Lower leg skin (tissue), 4 donors: Measurements from ENCODE around the gene ZNF32. TPM values are rescaled to one million over a fixed set of nuclear protein-coding genes. Genes with fewer than 3 reads are reported as not detected.

Experiments
- DNase-seq, 2 donors: peaks; one replicate each; pipeline ENCODE4 v3.0.0-alpha.2; 2019; ENCODE audit warnings: low spot score in 2 of 2
- H3K4me3 ChIP-seq: fragments of 200-600 bp; sonication (generic); 2 replicates; pipeline ENCODE4 v1.5.1; 2017; ENCODE audit warnings: mild to moderate bottlenecking, low read depth; ENCODE audit not compliant: poor library complexity, severe bottlenecking
- POLR2A ChIP-seq, 2 donors: fragments of 450-650 bp; IDR thresholded peaks; one replicate each; pipeline ENCODE4 v1.6.1; 2016 to 2017; ENCODE audit warnings: antibody characterized with exemption in 2 of 2, mild to moderate bottlenecking in 1 of 2, moderate library complexity in 1 of 2
- WGBS, 2 donors: methylation state at CpG; one replicate each; pipeline ENCODE4 v1.1.5; 2018; 5-methylcytosine and 5-hydroxymethylcytosine counted together
- intact Hi-C: fragments of 100-400 bp; cut with DNase I; formaldehyde crosslinking; loops from one replicate; pipeline ENCODE4 v1.15.0; 2023; ENCODE audit warnings: low total_unique reads
- total RNA-seq, 4 donors: library from RNA; depleted of rRNA; stranded (reverse); fragments of >200 nt; gene quantifications; one replicate each; pipeline ENCODE4 v1.1.0, GENCODE V29; 2016
- TF ChIP-seq, protein P1 (sequence below), 3 donors: fragments of 450-650 bp; IDR thresholded peaks; one replicate each; pipeline ENCODE4 v1.5.1; 2016; ENCODE audit warnings: antibody characterized with exemption in 3 of 3, mild to moderate bottlenecking in 3 of 3, moderate library complexity in 2 of 3

ZNF32 gene
- total RNA-seq, 4 donors from 2014 or later = 27.3 to 36.8 (median 33.4) TPM

- no peak for TF ChIP-seq POLR2A (IDR thresholded peaks at IDR 0.05)
- TF ChIP-seq, protein P1, sequence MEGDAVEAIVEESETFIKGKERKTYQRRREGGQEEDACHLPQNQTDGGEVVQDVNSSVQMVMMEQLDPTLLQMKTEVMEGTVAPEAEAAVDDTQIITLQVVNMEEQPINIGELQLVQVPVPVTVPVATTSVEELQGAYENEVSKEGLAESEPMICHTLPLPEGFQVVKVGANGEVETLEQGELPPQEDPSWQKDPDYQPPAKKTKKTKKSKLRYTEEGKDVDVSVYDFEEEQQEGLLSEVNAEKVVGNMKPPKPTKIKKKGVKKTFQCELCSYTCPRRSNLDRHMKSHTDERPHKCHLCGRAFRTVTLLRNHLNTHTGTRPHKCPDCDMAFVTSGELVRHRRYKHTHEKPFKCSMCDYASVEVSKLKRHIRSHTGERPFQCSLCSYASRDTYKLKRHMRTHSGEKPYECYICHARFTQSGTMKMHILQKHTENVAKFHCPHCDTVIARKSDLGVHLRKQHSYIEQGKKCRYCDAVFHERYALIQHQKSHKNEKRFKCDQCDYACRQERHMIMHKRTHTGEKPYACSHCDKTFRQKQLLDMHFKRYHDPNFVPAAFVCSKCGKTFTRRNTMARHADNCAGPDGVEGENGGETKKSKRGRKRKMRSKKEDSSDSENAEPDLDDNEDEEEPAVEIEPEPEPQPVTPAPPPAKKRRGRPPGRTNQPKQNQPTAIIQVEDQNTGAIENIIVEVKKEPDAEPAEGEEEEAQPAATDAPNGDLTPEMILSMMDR (IDR thresholded peaks at IDR 0.05) = no peak
- DNase-seq = no peak
- intact Hi-C loops = no loop called here
- no peak overlapping the region for H3K4me3 ChIP-seq
- WGBS, 2 donors = 89 to 94% methylated on average over 4 of the region's 4 CpGs
Observed at GRCh38 chr10:43628956-43629355, 19.7 kb downstream of the ZNF32 start.

GRCh38 chr10:43627942-43628341 is 20.7 kb downstream of the ZNF32 start:
- TF ChIP-seq, protein P1 (IDR thresholded peaks at IDR 0.05) = no peak
- no peak for TF ChIP-seq POLR2A (IDR thresholded peaks at IDR 0.05)
- intact Hi-C loops = no loop called here
- 42 to 52% methylated on average over 1 of the region's 1 CpG for WGBS, 2 donors
- H3K4me3 ChIP-seq = no peak overlapping the region
- DNase-seq = no peak

DNA sequence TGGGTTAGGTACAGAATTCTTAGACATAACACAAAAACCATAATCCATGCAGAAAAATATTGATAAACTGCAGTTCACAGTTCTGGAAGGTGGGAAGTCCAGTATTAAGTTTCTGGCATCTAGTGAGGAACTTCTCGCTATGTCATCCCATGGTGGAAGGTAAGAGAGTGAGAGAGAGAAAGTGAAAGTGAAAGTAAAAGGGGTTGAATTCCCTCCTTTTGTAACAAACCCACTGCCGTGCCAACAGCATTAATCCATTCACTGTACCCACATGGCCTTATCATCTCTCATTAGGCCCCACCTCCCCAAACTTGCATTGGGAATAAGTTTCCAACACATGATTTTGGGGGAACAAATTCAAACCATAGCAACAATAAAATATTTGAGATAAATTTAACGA is 25.3 kb downstream of the ZNF32 start:
- DNase-seq = no peak
- no peak for TF ChIP-seq POLR2A (IDR thresholded peaks at IDR 0.05)
- TF ChIP-seq, protein P1 (IDR thresholded peaks at IDR 0.05) = no peak
- intact Hi-C loops = no loop called here
- no peak overlapping the region for H3K4me3 ChIP-seq
- WGBS, 2 donors = 58 to 71% methylated on average over 3 of the region's 3 CpGs

DNA sequence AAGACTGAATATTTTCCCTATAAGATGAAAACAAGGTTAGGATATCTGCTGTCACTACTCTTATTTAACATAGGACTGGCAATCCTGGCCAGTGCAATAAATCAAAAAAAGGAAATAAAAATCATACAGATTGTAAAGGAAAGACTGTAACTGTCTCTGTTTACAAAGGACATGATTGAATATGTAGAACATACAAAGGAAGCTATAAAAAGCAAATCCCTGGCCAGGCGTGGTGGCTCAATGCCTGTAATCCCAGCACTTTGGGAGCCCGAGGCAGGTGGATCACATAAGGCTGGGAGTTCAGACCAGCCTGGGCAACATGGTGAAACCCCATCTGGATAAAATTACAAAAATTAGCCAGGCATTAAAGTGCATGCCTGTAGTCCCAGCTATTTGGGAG is 26.6 kb downstream of the ZNF32 start:
- WGBS, 2 donors = 38 to 49% methylated on average over 2 of the region's 2 CpGs
- DNase-seq = no peak
- intact Hi-C loops = no loop called here
- no peak for TF ChIP-seq POLR2A (IDR thresholded peaks at IDR 0.05)
- TF ChIP-seq, protein P1 (IDR thresholded peaks at IDR 0.05) = no peak
- no peak overlapping the region for H3K4me3 ChIP-seq

DNA sequence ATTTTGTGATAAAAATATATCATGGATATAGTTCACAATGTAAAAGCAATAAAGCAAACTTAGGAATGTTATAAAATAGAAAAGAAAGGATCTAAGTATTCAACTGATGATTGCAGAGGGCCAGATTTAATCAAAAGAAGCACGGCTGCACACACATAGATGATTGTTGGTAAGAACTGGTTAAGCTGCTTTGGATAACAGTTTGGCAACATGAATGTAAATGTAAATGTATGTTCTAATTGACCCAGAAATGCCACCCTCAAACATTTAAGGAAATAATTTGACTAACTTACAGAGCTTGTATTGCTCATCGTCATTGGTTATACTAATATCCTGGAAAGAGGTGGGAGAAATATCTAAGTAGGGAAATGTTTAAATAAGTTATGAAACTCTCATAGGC is 29.3 kb downstream of the ZNF32 start:
- no peak for DNase-seq
- TF ChIP-seq, protein P1 (IDR thresholded peaks at IDR 0.05) = no peak
- TF ChIP-seq POLR2A (IDR thresholded peaks at IDR 0.05) = no peak
- intact Hi-C loops = no loop called here
- no peak overlapping the region for H3K4me3 ChIP-seq
- WGBS, 2 donors = 63 to 70% methylated on average over 2 of the region's 2 CpGs

- DNase-seq = no peak
- TF ChIP-seq POLR2A (IDR thresholded peaks at IDR 0.05) = no peak
- TF ChIP-seq, protein P1 (IDR thresholded peaks at IDR 0.05) = no peak
- intact Hi-C loops = no loop called here
- no peak overlapping the region for H3K4me3 ChIP-seq
- WGBS, 2 donors = 95 to 97% methylated on average over 6 of the region's 6 CpGs
Observed at GRCh38 chr10:43616697-43617370, 31.8 kb downstream of the ZNF32 start.
